NCI-H748 (cell line): ENCODE data around the gene PPM1H.
"Not testable (repeated sequence)": the region's sequence is repeated elsewhere in the genome, so short reads cannot be mapped to it uniquely, and the experiment has no call there.

Source experiments
- DNase-seq: peaks from one replicate; lab custom pipeline; 2025; ENCODE audit not compliant: unreplicated experiment; lab: John Stamatoyannopoulos, UW

The PPM1H gene

GRCh38 chr12:62934799-62935674, at the start of gene PPM1H:
Gene PPM1H, minus strand, starts transcription at chr12:62935150. Its CDS starts 414 bp downstream, at chr12:62934736.
- peak; percentile 94 for DNase-seq

GRCh38 chr12:62983594-62983993, 48.6 kb upstream of the PPM1H start:
- peak; percentile 17 for DNase-seq

- no peak for DNase-seq
Measured at GRCh38 chr12:62978768-62979167, 43.8 kb upstream of the PPM1H start.

- no peak for DNase-seq
Measured at GRCh38 chr12:62977883-62978282, 42.9 kb upstream of the PPM1H start.

- peak; percentile 97 for DNase-seq
Measured at GRCh38 chr12:62977418-62977817, 42.5 kb upstream of the PPM1H start.

- DNase-seq, result peak; percentile 12
Measured at GRCh38 chr12:62976110-62976662, 41.2 kb upstream of the PPM1H start.

- DNase-seq, result peak; percentile 24
Measured at GRCh38 chr12:62971769-62972525, 37.0 kb upstream of the PPM1H start.

- DNase-seq, result no peak
Measured at GRCh38 chr12:62969695-62970094, 34.7 kb upstream of the PPM1H start.

- no peak for DNase-seq
Measured at GRCh38 chr12:62967701-62968100, 32.8 kb upstream of the PPM1H start.

- DNase-seq, result no peak
Measured at GRCh38 chr12:62966990-62967506, 32.1 kb upstream of the PPM1H start.

- not testable (repeated sequence) for DNase-seq
Measured at GRCh38 chr12:62966446-62966989, 31.6 kb upstream of the PPM1H start.

- not testable (repeated sequence) for DNase-seq
Measured at GRCh38 chr12:62965700-62966099, 30.8 kb upstream of the PPM1H start.

- not testable (repeated sequence) for DNase-seq
Measured at GRCh38 chr12:62965242-62965641, 30.3 kb upstream of the PPM1H start.

GRCh38 chr12:62963486-62964041, 28.6 kb upstream of the PPM1H start:
- no peak for DNase-seq

GRCh38 chr12:62960324-62960723, 25.4 kb upstream of the PPM1H start:
- no peak for DNase-seq

- no peak for DNase-seq
Measured at GRCh38 chr12:62959745-62960144, 24.8 kb upstream of the PPM1H start.

GRCh38 chr12:62957233-62957953, 22.4 kb upstream of the PPM1H start:
- DNase-seq, result no peak

- DNase-seq, result no peak
Measured at GRCh38 chr12:62955678-62956077, 20.7 kb upstream of the PPM1H start.

- DNase-seq, result no peak
Measured at GRCh38 chr12:62950317-62950716, 15.4 kb upstream of the PPM1H start.

- no peak for DNase-seq
Measured at GRCh38 chr12:62948123-62948522, 13.2 kb upstream of the PPM1H start.
